Panc1 (cell line): ENCODE data around the gene SCN2B.

ENCODE experiments used
- CTCF ChIP-seq: fragments of 450-650 bp; IDR thresholded peaks from 2 replicates; pipeline ENCODE4 v1.5.1; 2017; ENCODE audit warnings: mild to moderate bottlenecking
- POLR2AphosphoS5 ChIP-seq: IDR thresholded peaks from 2 replicates; pipeline ENCODE4 v1.6.1; 2012; ENCODE audit warnings: mild to moderate bottlenecking, low read depth, low read length, moderate library complexity
- REST ChIP-seq, 2 experiments: IDR thresholded peaks; 2 replicates each; pipeline ENCODE4 v1.6.1; 2011 to 2012; ENCODE audit warnings: low read depth in 2 of 2, control low read depth in 1 of 2, low read length in 1 of 2, mild to moderate bottlenecking in 1 of 2, moderate library complexity in 1 of 2; ENCODE audit not compliant: insufficient read depth in 1 of 2
- SIN3A ChIP-seq: IDR thresholded peaks from 2 replicates; pipeline ENCODE4 v1.6.1; 2012; ENCODE audit warnings: low read depth, mild to moderate bottlenecking, low read length, moderate library complexity, borderline replicate concordance; ENCODE audit not compliant: insufficient read depth
- TCF7L2 ChIP-seq: IDR thresholded peaks from 2 replicates; pipeline ENCODE4 v1.6.1; 2011; ENCODE audit warnings: mild to moderate bottlenecking, low read depth, low read length, inconsistent platforms

DNA sequence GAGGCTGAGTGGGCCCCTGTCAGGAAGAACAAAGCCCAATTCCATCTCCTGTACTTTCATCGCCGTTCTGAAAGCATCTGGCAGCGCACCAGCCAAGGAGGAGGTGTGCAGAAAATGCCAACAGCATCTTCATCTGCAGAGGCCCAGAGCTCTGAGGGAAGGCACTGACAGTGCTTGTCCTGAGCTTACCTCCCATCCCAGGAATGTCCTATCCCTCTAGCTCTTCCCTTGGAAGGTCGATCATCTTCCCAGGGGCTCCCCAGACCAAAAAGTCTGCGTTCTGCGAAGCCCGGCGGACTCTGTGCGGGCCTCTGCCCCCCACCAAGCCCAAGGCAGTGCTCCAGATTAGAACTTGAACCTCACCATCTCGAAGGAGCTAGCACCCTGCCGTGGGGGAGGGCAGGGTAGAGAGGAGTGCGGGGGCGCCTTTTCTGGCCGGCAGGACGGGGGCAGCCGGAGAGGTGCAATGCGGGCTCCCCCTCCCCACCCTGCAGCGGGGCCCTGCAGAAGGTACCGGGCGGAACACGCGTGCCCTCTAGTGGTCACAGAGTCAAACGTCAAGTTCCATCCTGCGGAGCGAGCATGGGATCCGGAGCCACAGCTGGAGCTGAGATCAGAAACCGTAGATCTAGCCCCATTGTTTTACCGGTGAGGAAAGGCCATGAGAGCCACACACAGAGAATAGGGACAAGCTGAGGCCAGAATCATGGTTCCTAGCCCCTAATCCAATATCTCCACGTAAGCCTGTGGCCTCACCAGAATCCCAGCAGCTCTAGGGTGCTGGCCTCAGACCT, 5.0 kb downstream of the SCN2B start:
- TF ChIP-seq CTCF (peak; percentile 99), REST (IDR thresholded peaks at IDR 0.05; ENCODE audit: insufficient read depth in 1 of 2, low read depth in 2 of 2, low read length in 1 of 2) (no peak), TCF7L2 (no peak), POLR2AphosphoS5 (no peak), SIN3A (no peak)
